Adrenal gland (tissue), 12 donors: ENCODE measurements around the gene DYNLL1. TPM values are rescaled to one million over a fixed set of nuclear protein-coding genes. Genes with fewer than 3 reads are reported as not detected.

ENCODE experiments used
- DNase-seq, 7 donors: peaks; one replicate each; pipeline ENCODE4 v3.0.0-alpha.2; 2019 to 2020
- H3K27ac ChIP-seq, 5 donors: fragments of 200-600 bp; sonication (generic) in 4 of 5; 1 replicate in 3 of 5; 2 replicates in 2 of 5; pipeline versions ENCODE4 v1.5.1 to v1.8.0; 2016 to 2020; ENCODE audit warnings: mild to moderate bottlenecking in 1 of 5
- H3K27me3 ChIP-seq: fragments of 200-600 bp; 2 replicates; pipeline ENCODE4 v1.8.0; 2021
- H3K36me3 ChIP-seq, 2 donors: fragments of 200-600 bp; replicated peaks in 1 of 2; 1 replicate in 1 of 2; 2 replicates in 1 of 2; pipeline versions ENCODE4 v1.5.1 to v1.8.0; 2018 to 2022
- H3K4me1 ChIP-seq, 2 donors: fragments of 200-600 bp; replicated peaks in 1 of 2; 1 replicate in 1 of 2; 2 replicates in 1 of 2; pipeline versions ENCODE4 v1.5.1 to v1.8.0; 2018 to 2021
- H3K4me3 ChIP-seq, 4 donors: fragments of 200-600 bp; sonication (generic) in 3 of 4; one replicate each; pipeline ENCODE4 v1.5.1; 2016 to 2018
- H3K9me3 ChIP-seq, 3 donors: fragments of 200-600 bp; sonication (generic) in 1 of 3; replicated peaks in 1 of 3; 1 replicate in 2 of 3; 2 replicates in 1 of 3; pipeline versions ENCODE4 v1.5.1 to v1.8.0; 2016 to 2021
- CTCF ChIP-seq, 6 experiments: fragments of 450-650 bp in 4 of 6; fragments of 200-600 bp in 2 of 6; sonication (generic) in 1 of 6; IDR thresholded peaks; 1 replicate in 5 of 6; 2 replicates in 1 of 6; pipeline versions ENCODE4 v1.5.1 to v1.8.0; 2016 to 2021; ENCODE audit warnings: antibody characterized with exemption in 6 of 6, mild to moderate bottlenecking in 2 of 6, moderate library complexity in 1 of 6
- POLR2A ChIP-seq, 2 donors: fragments of 450-650 bp; IDR thresholded peaks; one replicate each; pipeline ENCODE4 v1.6.1; 2017; ENCODE audit warnings: antibody characterized with exemption in 2 of 2, mild to moderate bottlenecking in 2 of 2, moderate library complexity in 1 of 2
- WGBS, 4 donors: extraction: QIAGEN DNeasy Blood & Tissue Kit in 2 of 4; methylation state at CpG; one replicate each; pipeline versions ENCODE4 v1.1.5 to v1.1.7; 2013 to 2017; 5-methylcytosine and 5-hydroxymethylcytosine counted together
- intact Hi-C, 2 donors: fragments of 100-400 bp; cut with DNase I; formaldehyde crosslinking; loops; one replicate each; pipeline versions ENCODE4 v1.14.1 to v1.15.0; 2022 to 2023
- polyA plus RNA-seq, 3 donors: library from polyadenylated mRNA; stranded (reverse); fragments of 200-250 nt in 2 of 3; fragments of 350-450 nt in 1 of 3; fragmentation: Illumina TruSeq in 1 of 3; extraction: RNeasy Lipid Tissue Mini Kit (QIAGEN cat#74804) in 1 of 3; gene quantifications; one replicate each; pipeline ENCODE4 v1.2.3, GENCODE V29; 2013 to 2014
- total RNA-seq, 9 donors: library from RNA; depleted of rRNA in 4 of 9; stranded (reverse); fragments of >200 nt in 4 of 9; fragments of 120-200 nt in 1 of 9; fragmentation: NEBNext Ultra II Directional in 1 of 9; extraction: Animal tissue kit (Norgen Biotek cat#: 25700) in 1 of 9; gene quantifications; one replicate each; pipeline versions ENCODE4 v1.1.0 to v1.2.4, GENCODE V29; 2013 to 2023
- donor health status: healthy with polysubstance abuse.
- donor health status: Bipolar disorder and iron deficiency.
- donor health status: DM: yes; HTN: yes; CAD: no.
- donor health status: DM: no; HTN: no; CAD: no.
- donor health status: DM: no; HTN: no; CAD: no.
- donor health status: DM: yes; HTN: yes; CAD: no.

DYNLL1 gene
- total and polyA plus RNA-seq, 12 donors, result 168 to 463 (median 307) TPM

GRCh38 chr12:120498870-120499515, 3.1 kb downstream of the DYNLL1 start:
- H3K9me3 ChIP-seq, result no peaks in the 10 kb centered on the region
- DNase-seq, result no peak
- peaks cover 15 to 22% of the 10 kb centered on the region in 2 donors for H3K4me1 ChIP-seq
- no peak overlapping the region for H3K4me3 ChIP-seq
- H3K27ac ChIP-seq, result no peak overlapping the region
- no peaks in the 10 kb centered on the region for H3K27me3 ChIP-seq
- TF ChIP-seq CTCF (IDR thresholded peaks at IDR 0.05), result no peak
- no peak for TF ChIP-seq POLR2A (IDR thresholded peaks at IDR 0.05)
- intact Hi-C loops, result no loop called here
- WGBS, 4 donors, result 84 to 93% (median 88%) methylated on average over 3 of the region's 3 CpGs
- H3K36me3 ChIP-seq, result peaks cover 0 to 28% of the 10 kb centered on the region in 2 donors

GRCh38 chr12:120500581-120500980, 4.7 kb downstream of the DYNLL1 start:
- H3K27ac ChIP-seq, result no peak overlapping the region
- intact Hi-C loops, result no loop called here
- peaks cover 8 to 14% of the 10 kb centered on the region in 2 donors for H3K4me1 ChIP-seq
- no peak for TF ChIP-seq POLR2A (IDR thresholded peaks at IDR 0.05)
- no peak for TF ChIP-seq CTCF (IDR thresholded peaks at IDR 0.05)
- H3K4me3 ChIP-seq, result no peak overlapping the region
- 84 to 96% (median 90%) methylated on average over 1 of the region's 1 CpG for WGBS, 4 donors
- peaks cover 0 to 37% of the 10 kb centered on the region in 2 donors for H3K36me3 ChIP-seq
- no peaks in the 10 kb centered on the region for H3K9me3 ChIP-seq
- no peak for DNase-seq
- H3K27me3 ChIP-seq, result no peaks in the 10 kb centered on the region

- WGBS, 4 donors, result 86 to 90% (median 88%) methylated on average over 4 of the region's 4 CpGs
- TF ChIP-seq CTCF (IDR thresholded peaks at IDR 0.05) (no peak), POLR2A (IDR thresholded peaks at IDR 0.05) (no peak)
- H3K4me1 ChIP-seq, result no peaks in the 10 kb centered on the region
- no peak overlapping the region for H3K27ac ChIP-seq
- H3K36me3 ChIP-seq, result peaks cover 0 to 41% of the 10 kb centered on the region in 2 donors
- no peaks in the 10 kb centered on the region for H3K27me3 ChIP-seq
- intact Hi-C loops, result no loop called here
- no peak overlapping the region for H3K4me3 ChIP-seq
- no peak for DNase-seq
- no peaks in the 10 kb centered on the region for H3K9me3 ChIP-seq
Observed at GRCh38 chr12:120504587-120504986, 8.7 kb downstream of the DYNLL1 start.

- DNase-seq, result no peak
- 89 to 98% (median 93%) methylated on average over 8 of the region's 8 CpGs for WGBS, 4 donors
- peaks cover 0 to 46% of the 10 kb centered on the region in 2 donors for H3K36me3 ChIP-seq
- intact Hi-C loops, result no loop called here
- no peaks in the 10 kb centered on the region for H3K9me3 ChIP-seq
- no peaks in the 10 kb centered on the region for H3K4me1 ChIP-seq
- no peak for TF ChIP-seq POLR2A (IDR thresholded peaks at IDR 0.05)
- no peak for TF ChIP-seq CTCF (IDR thresholded peaks at IDR 0.05)
- H3K4me3 ChIP-seq, result no peak overlapping the region
- H3K27ac ChIP-seq, result no peak overlapping the region
- H3K27me3 ChIP-seq, result no peaks in the 10 kb centered on the region
Observed at GRCh38 chr12:120508537-120508936, 12.6 kb downstream of the DYNLL1 start.
